GM19025 (cell line): ENCODE results near the gene EXOC6B.
"Not testable (repeated sequence)": the region's sequence is repeated elsewhere in the genome, so short reads cannot be mapped to it uniquely, and the experiment has no call there.

Experiments used
- ATAC-seq: cut with Tn5 transposase; IDR thresholded peaks from one replicate; pipeline ENCODE4 v1.9.1; 2021; ENCODE audit warnings: mild to moderate bottlenecking, low read depth, moderate library complexity; ENCODE audit not compliant: unreplicated experiment

EXOC6B gene

DNA sequence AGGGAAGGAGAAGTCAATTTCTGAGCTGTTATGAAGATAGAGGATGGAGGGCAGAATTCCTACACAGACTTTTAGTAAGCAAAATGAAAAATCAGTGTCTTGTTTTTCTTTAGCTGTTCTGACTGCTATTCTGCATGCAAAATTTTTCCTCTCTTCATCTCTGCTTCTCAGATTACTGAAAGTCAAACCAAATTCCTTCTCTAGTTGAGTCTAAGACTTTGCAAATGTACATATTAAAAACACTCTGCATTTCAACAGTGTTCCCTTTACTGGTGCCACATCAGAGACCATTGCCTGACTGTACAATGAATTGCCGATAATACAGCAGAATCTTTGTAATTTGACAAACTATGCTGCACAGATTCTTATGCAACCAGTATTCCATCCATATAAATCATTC lies 198.8 kb downstream of the EXOC6B start:
- ATAC-seq = no peak

DNA sequence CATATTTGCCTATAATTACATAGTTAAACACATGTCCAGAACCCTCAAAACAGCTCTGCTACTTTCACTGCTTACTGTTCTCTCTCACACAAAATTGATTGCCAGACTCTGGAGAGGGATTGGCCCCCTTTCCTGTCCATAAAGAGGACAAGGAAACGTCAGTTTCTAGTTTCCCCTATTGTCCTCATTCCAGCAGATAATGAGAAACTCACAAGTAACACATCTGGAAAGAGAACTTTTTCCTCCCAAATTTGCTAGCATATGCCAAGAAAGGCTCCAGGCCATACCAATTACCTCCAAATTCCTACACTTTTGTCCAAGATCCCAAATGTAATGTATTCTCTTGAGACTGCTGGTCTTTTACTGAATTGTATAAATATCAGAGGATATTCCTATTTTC lies 200.5 kb downstream of the EXOC6B start:
- no peak for ATAC-seq

DNA sequence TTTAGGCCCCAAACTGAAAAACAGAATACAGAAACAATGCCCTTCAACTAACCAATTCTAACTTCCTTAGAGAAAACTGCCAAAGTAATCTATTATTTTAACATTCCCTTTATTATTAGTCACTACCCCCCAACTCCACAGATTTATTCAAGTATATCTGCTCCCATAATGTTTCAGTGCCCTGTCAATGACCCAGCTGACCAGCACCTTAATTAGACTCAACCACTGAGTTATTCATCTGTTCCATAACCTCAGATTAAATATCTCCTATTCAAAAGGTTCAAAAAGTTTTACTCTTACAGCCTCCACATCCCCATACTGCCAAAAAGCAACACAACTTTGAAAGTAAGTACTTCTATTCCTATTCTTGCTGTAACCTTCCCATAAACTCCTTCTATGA lies 202.4 kb downstream of the EXOC6B start:
- no peak for ATAC-seq

DNA sequence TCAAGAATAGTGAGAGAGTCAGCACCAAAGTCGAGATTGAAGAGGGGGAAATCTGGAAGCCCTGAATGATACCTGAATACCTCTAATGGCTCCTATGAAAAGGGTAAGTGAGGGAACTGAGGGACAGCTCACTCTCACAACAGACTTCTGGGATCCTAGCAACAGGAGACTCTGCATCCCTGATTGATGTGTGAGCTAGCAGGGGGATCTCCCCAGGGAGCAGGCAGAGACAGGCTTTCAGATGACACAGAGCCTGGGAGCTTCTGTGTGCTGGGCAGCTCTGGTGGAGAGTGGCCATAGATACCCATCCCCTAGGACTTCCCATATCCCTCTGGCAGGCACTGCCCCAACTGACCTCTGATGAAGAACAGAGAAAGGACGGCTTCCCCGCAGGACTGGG lies 206.2 kb downstream of the EXOC6B start:
- no peak for ATAC-seq

DNA sequence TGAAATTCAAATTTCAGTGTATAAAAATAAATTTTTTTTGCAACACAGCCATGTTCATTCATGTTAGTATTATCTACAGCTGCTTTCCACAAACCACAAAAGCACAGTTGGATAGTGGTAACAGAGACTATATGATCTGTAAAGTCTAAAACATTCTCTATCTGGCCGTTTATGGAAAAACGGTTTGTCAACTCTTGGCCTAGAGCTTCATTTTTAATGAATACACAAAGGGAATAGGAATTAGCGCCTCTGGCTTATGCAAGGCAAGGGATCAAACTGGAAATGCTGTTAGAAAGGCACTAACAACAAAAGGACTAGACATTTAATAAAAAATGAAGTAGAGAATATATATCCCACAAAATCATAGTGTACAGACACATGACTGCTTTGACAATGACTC lies 211.9 kb downstream of the EXOC6B start:
- no peak for ATAC-seq

DNA sequence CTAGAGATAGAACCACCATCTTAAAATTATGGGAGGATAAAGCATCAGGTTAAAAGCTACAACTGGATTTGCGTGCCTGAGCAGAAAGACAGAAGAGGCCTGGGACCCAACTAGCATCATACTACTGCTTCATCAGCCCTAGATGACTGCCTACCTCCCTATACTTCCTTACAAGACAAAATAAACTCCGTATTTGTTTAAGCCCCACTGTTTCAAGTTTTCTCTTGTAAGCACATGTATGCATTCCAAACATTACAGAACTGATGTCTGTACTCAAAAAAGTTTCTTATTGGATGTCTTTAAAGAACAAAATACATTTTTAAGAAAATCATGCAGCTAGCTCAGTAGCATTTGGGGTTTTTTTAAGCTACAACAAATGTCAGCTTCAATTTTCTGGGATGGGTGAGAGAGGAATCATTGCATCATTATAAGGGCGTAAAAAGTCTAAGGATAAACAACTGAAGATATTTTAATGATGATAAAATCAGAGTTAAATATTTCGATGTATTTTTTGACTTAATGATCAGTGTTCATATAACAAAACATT lies 213.1 kb downstream of the EXOC6B start:
- ATAC-seq = no peak

DNA sequence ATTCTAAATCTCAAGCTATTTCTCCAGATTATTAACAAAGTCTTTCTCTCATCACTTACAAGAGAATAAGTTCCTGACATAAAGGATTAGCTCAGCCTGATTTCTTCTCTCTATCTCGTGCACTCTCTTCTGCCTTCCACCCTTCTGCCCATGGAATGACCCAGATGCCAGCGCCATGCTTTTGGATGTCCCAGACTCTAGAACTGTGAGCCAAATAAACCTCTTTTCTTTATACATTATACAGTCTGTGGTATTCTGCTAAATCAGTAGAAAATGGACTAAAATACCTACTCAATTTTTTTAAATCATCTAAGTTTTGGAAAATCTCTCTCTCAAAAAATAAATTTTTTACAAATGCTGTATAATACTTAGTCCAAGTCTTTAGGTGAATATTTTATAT lies 218.6 kb downstream of the EXOC6B start:
- no peak for ATAC-seq

DNA sequence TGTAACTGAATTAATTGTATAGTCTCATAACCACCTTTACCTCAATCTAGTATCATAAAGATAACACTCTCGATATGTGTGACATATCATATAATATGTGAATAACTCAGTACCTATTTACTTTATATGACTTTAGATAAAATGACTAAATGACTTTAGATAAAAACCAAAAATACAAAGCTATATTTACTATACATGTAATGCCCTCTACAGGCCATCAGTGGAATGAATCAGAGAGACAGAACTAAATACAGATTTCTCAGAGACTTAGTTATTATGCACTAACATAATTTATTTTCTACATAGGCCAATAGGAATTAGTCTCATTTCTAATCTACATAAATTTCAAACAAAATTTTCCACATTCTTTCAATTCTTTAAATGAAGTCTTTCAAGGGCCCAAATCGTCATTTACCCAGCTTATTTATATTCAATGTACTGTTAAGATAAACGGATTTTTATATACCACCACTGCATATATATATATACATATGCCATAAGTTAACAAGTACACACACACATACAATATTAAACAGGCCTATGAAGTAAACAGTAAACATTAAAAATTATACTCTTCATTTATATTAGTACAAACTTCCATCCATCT lies 219.9 kb downstream of the EXOC6B start:
- no peak for ATAC-seq

DNA sequence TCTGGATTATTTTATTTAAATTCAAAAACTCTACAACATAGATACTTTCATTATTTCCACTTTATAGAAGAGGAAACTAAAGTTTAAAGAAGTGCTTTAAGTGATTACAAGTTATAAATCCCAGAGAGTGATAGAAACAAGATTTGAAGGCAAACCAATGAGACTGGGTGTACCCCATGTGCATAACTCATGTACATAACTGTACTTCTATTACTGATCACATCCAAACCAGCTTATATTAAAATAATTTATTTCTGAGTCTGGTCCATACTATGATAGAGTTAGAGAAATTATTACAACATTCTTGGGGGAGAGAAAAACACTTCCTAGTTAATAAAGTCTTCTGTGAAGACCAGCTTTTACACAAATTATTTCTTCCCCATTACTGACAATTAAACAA lies 221.4 kb downstream of the EXOC6B start:
- ATAC-seq = no peak

DNA sequence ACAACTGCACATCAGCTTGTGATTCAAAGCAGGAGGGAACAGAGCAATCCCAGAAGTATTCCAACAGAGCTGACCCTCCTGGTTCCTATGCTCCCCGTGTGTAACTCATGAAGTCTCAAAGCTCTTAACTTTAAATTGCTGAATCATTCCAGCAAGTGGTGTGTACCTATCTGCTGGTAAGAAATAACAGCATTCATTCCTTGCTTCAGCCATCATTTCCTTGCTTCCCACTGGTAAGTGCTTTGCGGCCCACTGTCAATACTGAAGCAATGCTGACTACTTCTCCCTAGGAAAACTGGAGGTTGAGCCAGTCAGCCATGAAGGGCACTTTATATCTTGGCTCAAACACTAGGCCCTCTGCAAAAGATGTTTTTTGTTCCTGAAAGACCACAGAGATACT lies 222.4 kb downstream of the EXOC6B start:
- no peak for ATAC-seq

DNA sequence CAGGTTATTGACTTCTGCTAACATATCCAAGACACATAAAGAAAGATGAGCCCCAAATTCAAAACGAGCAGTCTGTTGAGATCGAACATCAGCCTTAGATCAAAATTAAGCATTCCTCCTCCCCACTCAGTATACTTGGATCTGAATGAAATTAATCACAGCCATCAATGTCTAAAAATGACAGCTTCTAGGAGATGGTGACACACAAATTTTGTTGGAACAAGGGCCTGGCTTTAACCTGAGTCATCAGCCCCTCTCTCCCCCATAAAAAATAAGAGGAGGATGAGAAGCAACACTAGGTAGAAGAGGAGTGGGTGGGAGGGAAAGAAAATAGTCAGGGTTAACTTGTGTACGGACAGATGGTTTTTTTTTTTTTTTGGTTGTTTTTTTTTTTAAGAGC lies 223.1 kb downstream of the EXOC6B start:
- no peak for ATAC-seq

DNA sequence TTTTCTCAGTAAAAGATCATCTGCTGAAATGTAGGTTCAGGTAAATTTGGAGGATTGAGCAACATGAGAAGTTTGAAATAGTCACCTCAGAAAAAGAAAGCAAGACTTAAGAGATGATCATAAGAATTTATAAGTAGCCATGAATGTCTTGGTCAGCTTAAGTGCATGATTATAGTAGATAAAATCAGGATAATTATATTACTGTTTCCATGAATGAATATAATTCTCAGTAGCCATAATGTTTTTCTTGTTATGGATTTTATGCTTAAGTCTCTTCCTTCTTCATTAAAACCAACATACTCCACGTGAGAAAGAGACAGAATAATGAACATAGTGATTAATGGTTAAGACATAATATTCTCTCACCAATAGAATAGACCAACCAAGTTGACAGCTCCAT lies 223.7 kb downstream of the EXOC6B start:
- no peak for ATAC-seq

DNA sequence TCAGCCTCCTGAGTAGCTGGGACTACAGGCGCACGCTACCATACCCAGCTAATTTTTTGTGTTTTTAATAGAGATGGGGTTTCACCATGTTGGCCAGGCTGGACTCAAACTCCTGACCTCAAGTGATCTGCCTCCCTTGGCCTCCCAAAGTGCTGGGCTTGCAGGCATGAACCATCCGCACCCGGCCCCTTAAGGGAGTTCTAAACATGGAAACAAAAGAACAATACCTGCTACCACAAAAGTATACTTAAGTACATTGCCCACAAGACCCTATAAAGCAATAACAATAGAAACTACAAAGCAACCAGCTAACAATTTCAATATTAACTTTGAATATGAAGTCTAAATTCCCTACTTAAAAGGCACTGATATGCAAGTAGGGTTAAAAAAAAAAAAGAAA lies 242.0 kb downstream of the EXOC6B start:
- not testable (repeated sequence) for ATAC-seq

DNA sequence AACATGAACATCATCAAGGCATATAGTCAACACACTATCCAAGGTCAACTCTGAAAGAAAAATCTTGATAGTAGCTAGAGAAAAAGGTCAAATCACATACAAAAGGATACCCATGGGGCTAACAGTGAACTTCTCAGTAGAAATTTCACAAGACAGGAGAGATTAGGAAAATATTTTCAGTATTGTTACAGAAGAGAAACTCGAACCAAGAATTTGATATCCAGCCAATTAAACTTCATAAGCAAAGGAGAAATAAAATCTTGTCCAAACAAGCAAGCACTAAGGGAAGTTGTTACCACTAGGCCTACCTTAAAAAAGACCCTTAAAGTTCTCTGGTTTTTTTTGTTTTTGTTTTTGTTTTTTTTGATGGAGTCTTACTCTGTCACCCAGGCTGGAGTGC lies 242.5 kb downstream of the EXOC6B start:
- ATAC-seq = no peak

DNA sequence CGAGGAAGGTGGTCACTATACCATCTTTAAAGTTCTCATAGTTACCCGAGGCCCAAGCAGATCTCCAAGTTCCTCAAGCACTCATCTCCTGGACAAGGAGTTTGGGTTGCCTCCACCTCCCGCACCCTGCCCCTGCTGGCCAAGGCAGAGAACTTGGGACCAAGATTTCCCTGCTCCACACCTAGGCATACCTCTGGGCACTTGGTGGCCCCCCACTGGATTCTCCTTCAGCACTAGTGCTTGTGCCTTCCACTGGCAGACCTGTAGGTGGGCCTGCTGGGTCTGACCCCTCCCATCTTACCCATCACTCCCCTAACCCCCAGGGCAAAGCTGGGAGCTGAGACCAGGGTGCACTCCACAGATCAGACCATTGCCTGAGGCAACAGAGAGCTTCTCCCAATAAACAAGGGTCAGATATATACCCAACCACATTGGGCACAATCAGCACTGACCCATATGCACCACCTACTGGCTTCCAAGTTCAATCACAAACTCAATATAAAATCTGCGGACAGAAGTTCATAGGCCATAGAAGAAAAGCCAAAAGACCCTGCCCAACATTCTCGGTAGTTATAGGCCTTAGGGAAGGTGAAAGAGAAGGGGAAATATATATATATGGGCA lies 244.2 kb downstream of the EXOC6B start:
- ATAC-seq = no peak

DNA sequence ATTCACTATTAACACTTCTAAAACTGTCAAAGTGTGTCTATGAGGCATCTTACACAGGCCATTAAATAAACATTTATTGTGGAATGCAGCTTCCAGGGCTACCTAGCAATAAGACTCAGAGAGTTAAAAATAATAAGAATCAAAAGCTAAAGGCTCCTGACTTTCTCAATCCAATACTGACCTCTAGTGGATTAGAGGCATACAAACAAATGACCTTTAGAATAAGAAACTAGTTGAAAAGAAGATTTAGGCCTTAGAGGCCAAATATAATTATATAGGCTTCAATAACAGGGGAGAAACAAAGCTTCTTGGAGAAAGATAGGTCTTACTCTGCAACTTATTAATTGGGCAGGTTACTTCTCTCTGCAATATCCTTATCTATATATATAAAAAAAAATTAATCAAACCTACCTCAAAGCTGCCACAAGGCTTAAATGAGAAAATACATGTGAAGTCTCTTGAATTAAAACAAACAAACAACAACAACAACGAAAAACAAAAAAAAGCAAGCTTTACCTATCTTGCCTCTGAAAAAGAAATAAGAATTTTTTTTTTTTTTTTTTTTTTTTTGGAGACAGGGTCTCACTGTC lies 246.1 kb downstream of the EXOC6B start:
- no peak for ATAC-seq

DNA sequence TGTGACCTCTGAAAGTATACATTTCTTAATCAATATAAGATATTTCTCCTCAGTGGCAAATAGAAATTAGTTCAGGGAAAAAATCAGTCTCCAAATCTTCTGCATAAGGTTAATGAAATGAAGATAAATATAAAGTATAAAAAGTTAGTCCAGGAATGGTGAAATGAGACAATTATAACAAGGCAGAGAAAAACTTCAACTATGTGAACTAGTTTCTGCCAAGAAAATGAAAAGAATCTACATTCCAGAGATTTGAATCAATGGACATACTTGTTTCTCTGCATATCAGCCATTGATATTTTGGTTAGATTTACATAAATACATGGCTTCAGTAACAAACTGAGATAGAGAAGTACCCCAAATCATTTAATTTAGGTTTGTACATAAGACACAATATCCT lies 249.0 kb downstream of the EXOC6B start:
- ATAC-seq = no peak

DNA sequence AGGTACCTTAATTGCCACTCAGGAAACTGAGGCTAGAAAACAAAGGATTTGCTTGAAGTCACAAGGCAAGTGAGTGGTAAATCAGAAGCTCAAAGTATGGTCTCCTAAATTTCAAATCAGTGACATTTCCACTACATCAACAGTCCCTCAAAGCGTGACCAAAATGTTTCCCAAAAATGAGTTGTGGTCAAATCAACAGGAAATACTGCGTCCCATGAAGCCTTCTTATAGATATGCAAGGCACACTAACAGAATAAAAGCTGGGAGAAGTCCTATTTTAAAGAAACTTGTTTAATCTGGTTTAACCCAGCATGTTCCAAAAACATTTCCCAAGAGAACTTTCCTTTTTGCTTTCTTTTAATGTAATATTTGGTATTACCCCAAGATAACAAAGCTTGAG lies 249.4 kb downstream of the EXOC6B start:
- ATAC-seq = no peak

DNA sequence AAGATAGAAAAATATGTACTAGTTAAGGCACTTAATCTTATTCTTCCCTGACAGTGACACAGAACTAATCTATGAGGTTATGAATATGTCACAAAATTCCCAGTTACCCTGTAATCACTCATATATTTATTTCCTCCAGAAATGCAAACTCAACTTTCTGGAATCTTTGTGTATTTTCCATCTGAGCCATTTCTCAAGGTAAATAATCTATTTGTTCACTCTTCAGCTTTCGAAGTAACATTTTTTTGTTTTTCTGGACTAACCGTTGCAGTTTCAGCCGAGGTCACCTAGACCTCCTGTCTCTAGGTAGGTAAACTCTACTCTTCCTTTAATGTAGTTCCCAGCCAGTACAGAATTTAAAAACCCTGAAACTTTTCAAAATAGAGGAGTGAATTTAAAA lies 250.9 kb downstream of the EXOC6B start:
- ATAC-seq = no peak

DNA sequence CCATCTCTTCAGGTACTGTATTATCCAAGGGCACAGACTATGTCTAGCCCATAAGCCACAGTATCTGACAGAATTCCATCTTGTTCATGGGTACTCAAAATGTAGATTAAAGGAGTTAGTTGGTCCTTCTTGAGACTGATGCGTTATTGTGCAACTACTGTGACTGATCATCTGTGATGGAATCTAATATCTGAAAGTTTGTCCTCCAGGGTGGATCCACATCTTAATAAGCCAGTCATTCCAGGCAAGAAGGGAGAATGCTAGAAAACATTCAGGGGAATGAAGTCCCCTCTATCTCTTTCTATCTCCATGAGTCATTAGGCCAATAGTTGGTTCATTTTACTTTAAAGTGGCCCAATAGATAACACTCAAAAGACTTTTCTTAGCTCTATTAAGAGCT lies 252.6 kb downstream of the EXOC6B start:
- no peak for ATAC-seq

DNA sequence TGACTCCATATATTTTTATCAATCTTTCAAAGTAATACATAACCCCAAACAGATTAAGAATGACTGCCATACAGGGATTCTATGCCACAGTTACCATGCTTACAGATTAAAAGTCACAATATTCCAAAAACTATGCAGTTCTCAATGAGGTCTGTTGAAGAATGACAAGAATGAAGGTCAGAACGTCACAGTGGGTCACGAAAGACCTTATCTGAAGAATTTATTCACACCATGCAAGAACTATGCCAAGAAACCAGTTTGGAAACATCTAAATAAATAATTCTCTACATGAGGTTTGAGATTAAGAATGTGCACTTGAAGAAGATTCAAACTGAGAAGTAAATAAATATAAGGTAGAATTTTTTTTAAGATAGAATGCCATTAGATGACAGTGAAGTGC lies 253.3 kb downstream of the EXOC6B start:
- ATAC-seq = no peak

DNA sequence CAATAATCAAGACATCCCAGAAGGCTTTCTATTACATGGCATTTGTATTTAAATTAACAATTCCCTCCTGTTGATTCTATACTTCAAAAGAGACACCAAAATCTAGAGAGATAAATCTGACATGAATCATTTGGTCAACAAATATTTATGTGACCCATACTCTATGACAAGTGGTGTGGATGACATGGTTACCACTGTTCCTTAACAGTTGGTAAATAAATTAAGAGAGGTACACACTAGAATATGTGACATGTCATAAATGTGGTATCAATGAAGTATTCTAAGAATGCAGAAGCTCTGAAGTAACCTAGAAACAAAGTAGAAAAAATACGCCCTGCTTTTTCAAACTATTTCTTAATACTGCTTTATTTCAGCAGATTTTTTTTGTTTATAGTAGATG lies 255.4 kb downstream of the EXOC6B start:
- no peak for ATAC-seq
